Adipose tissue (tissue), 3 donors: ENCODE results near the gene SDF4. TPM values are rescaled to one million over a fixed set of nuclear protein-coding genes. Genes with fewer than 3 reads are reported as not detected.

Experiments
- H3K27ac ChIP-seq: one replicate; pipeline ENCODE4 v1.5.1; 2013; ENCODE audit warnings: low read depth, low read length
- WGBS, 3 donors: extraction: QIAGEN DNeasy Blood & Tissue Kit; methylation state at CpG; one replicate each; pipeline ENCODE4 v1.1.7; 2013; 5-methylcytosine and 5-hydroxymethylcytosine counted together
- polyA plus RNA-seq, 3 donors: library from polyadenylated mRNA; stranded (reverse); fragments of 200-250 nt; gene quantifications; one replicate each; pipeline ENCODE4 v1.2.3, GENCODE V29; 2013
- donor health status: healthy with polysubstance abuse.
- donor health status: Bipolar disorder and iron deficiency.
- donor health status: healthy.

The SDF4 gene
- polyA plus RNA-seq, 3 donors: 93.9 to 148 (median 101) TPM

DNA sequence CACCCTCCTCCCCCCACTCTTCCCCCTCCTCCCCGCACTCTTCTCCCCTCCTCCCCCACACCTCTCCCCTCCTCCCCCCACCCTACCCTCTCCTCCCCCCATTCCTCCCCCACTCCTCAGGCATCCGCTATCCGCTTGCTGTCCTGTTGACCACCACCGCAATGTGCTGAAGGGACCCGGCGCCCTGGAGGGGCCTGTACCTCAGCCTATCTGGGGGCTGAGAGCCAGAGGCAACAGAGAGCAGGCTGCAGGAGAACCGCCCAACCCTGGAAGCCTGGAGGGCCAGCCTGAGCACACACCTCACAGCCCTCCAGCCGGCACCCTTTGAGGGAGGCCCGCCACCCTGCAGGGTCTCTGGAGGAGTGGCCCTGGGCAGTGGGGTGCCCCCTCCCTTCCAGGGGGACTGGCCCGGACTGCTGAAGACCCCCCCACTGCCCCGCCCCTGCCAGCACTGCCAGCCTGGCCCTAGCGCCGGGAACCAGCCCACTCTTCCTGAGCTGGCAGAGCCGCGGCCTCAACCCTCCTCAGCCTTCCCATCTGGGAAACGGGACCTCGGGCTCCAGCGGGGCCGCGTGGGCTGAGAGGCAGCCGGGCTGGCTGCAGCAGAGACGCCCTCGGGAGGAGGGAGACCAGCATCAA is 13.5 kb upstream of the SDF4 start:
- no peak overlapping the region for H3K27ac ChIP-seq
- WGBS, 3 donors: 65 to 85% (median 77%) methylated on average over 18 to 23 of the region's 23 CpGs

DNA sequence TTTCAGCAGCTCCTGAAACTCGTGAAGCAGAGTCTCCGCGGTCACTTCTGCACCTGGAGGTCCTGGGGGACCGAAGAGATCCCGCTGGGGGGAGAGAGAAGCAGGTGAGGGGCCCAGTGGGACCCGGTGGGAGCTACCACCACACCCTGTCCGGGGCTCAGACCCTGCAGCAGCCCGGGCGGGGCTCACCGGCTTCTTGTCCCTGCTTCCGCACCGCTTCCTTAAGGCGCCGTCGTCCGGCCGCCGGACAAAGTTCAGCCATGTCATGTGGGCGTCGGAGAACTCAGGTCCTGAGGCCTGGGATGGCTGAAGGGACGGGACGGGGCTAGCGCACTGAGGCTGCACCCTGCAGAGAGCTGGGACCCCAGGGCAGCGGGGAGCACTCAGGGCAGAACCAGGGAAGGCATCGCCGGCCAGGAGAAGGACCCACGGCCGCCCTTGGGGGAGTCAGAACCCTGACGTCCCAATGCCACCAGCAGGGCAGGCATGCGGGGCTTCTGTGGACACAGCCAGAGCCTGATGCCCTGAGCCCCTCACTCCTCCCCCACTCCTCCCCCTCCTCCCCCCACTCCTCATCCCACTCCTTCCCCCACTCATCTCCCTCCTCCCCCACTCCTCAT is 12.5 kb upstream of the SDF4 start:
- WGBS, 3 donors: 62 to 69% (median 64%) methylated on average over 25 to 30 of the region's 30 CpGs
- H3K27ac ChIP-seq: no peak overlapping the region

DNA sequence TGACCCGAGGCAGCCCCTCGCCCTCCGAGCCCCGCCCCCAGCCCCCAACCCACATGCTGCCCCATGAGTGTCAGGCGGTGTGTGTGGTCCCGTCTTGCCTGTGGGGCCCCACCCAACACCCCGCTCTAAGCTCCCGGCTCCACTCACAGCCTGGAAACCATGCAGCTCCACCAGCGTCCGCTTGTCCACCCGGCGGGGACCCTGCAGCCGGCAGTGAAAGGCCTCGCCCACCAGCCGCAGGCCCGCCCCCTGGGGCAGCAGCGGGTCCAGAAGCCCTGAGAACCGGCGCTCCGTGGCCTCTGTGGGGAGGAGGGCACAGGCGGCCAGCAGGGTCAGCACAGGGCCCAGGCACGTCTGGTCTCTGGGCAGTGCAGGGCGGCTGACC is 12.0 kb upstream of the SDF4 start:
- WGBS, 3 donors: 59 to 74% (median 61%) methylated on average over 19 to 23 of the region's 23 CpGs
- no peak overlapping the region for H3K27ac ChIP-seq

DNA sequence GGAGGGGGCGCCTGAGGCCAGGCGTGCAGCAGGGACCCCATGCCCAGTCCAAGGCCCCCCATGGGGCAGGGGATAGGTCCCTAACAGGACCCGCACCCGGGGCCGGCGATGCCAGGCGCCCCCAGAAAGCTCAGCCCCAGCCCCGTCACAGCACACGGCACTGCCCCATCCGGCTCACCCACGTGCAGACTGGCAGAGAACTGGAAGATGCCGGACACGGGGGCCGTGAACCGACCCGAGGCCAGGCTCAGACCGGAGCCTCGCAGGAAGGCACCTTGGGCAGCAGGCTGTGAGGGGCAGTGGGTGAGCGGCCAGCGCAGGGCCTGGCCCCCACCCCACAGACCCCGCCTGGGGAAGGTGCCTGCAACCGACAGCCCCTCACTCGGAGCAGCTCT is 11.5 kb upstream of the SDF4 start:
- no peak overlapping the region for H3K27ac ChIP-seq
- 90 to 92% (median 91%) methylated on average over 18 to 23 of the region's 23 CpGs for WGBS, 3 donors

DNA sequence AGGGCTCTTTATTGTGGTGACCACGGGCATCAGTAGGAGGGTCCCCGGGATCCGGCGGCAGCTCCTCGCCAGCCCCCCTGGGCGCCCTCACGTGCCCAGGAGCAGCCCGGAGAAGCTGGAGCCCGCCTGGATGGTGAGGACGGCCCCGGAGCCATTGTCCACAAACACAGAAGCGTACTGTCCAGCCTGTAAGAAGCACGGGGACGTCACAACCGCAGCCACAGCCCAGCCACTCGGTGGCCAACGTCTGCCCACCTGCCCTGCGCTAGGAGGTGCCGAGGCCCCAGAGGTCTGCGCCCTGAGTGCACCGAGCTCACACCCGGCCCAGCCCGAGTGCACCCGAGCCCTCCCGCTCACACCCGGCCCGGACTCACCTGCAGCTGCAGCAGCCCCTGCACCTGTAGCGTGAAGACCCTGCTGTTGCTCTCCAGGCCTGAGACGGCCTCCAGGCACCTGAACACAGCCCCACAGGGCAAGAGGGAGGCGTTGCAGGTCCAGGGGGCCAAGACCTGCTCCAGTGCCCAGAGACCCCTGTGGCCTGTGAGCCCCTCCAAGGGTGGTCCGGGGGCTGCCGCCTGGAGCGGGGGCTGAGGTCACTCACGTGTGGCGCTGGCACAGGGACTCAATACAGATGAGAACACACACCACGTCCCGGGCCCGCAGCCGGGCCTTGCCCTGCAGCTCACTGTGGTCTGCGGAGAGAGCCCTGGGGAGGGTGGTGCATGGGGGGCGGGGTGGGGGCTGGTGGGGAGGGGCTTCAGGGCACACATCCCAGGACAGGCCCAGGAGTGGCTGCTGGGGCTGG is 10.9 kb upstream of the SDF4 start:
- WGBS, 3 donors: 86 to 90% (median 89%) methylated on average over 35 to 41 of the region's 41 CpGs
- no peak overlapping the region for H3K27ac ChIP-seq

DNA sequence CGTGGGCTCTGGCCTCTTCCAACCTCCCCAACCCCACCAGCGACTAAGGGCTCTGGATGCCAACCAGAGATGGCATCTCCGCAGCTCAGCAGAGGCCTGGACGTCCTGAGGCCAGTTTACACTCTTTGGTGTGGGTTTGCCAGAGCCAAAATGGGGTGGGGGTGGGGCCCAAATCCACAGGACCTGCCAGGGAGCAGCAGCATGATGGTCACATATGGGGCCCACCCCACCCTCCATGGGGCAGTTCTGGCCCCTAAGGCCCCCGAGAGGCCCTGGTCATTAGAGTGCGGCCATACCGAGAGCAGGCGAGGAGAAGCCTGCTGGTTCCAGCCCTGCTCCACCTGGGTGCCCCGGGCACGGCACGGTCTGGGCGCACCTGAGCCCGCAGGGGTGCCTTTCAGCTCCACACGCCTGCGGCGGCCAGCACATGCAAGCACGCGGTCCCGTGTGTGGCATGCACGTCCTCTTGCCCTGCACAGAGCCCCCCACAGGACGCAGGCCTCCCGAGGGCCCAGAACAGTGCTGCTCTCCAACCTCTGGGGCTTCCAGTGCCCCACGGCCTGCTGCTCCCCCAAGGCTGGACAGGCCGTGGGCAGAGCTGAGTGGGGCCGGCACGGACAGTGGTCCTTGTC is 9.9 kb upstream of the SDF4 start:
- 85 to 90% (median 88%) methylated on average over 25 to 26 of the region's 26 CpGs for WGBS, 3 donors
- H3K27ac ChIP-seq: no peak overlapping the region

DNA sequence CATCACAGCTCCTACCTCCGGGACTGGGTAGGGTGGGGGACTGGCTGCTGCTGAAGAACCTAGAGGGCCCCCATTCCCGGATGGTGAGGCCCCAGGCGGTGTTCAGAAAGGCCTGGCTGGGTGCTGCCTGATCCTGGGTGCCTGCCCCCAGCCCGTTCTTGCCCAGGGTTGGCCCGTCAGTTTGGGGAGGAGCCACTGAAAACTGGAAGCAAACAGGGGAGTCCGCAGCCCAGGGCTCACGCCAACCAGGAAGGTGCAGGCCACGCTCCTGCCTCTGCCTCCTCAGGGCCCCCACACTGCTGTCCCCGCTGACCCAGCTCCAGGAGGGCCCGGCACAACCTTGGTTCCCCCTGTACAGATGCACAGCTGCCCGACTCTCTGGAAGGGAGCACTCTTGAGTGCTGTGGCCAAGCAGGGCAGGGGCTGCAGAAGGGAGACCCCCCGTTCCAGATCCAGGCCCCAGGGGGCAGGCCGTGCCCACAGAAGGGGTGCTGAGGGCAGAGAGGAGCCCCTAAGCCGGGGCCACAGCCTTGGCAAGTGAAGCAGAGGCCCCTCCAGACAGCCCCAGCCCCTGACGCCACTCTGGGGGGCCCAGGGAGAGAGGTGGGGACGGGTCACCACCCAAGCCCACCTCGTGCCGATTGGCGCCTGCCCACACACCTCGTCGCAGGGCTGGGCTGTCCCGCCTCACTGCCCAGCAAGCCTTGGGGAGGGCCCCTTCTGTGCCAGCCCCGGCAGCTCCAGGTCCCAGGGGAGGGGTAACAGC is 9.2 kb upstream of the SDF4 start:
- 55 to 62% (median 60%) methylated on average over 21 to 23 of the region's 23 CpGs for WGBS, 3 donors
- no peak overlapping the region for H3K27ac ChIP-seq

DNA sequence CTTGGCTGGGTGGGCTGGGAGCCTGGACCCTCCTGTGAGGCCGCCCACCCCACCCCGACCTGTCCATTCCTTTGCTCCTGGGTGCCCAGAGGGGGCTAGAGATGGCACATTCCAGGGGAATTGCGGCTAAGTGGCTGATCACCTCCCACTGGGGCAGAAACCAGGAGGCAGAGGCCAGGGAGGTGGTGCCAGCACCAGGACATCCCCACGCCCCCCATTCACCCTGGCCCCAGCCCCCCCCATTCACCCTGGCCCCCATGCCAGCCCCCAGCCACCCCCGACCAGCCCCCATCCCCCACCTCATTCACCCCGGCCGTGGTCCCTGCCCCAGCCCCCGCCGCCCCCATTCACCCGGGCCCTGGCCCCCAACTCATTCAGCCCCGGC is 8.5 kb upstream of the SDF4 start:
- 59 to 68% (median 59%) methylated on average over 5 to 11 of the region's 11 CpGs for WGBS, 3 donors
- no peak overlapping the region for H3K27ac ChIP-seq

DNA sequence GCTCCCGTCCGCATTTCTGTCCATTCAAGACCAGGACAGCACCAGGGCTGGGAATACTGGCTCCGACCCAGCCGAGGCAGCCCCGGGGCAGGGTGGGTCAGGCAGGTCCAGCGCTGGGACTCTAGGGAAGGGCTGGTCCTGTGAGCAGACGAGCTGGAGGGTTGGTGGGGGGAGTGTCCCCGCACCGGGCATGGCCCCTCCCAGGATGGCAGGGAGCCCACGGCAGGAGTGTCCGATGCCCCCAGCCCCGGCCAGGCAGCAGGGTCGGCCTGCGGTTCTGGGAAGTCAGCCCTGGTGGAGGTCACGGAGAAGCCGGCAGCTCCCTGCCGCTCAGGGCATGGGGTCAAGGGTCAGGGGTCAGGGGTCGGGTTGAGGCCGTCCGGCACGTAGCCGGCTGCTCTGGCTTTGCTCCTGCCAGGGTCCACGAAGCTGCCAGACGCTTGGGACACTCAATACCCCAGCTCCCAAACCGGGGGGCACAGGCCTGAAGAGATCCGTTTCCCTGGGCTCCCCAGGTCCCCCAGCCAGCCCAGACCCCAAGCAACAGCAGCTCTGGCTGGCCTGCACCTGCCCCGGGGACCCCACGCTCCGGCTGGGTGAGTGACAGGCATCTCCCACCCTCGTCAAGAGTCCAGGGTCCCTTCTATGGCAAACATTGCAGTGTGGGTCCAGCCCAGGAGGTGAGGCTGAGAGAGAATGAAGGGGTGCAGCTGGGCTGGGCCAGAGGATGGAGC is 8.0 kb upstream of the SDF4 start:
- no peak overlapping the region for H3K27ac ChIP-seq
- WGBS, 3 donors: 32 to 39% (median 32%) methylated on average over 30 of the region's 30 CpGs

DNA sequence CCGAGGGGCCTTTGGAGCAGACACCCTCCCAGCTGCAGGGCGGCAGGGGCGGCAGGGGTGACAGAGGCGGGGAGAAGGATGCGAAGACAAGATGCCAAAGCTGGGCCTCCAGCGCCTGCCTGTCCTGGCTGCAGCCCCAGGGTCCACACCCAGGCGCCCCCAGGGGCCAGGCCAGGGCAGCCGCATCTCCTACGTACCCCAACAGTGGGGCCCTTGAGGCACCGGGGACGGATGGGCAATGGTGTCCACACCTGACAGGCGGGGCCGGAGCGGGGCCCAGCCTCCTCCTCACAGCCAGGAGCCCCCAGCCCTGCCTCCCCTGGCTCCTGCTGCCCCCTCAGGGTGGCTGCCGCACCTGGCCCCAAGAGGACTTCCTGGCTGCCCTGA is 7.4 kb upstream of the SDF4 start:
- WGBS, 3 donors: 55 to 65% (median 63%) methylated on average over 14 to 15 of the region's 15 CpGs
- H3K27ac ChIP-seq: no peak overlapping the region

DNA sequence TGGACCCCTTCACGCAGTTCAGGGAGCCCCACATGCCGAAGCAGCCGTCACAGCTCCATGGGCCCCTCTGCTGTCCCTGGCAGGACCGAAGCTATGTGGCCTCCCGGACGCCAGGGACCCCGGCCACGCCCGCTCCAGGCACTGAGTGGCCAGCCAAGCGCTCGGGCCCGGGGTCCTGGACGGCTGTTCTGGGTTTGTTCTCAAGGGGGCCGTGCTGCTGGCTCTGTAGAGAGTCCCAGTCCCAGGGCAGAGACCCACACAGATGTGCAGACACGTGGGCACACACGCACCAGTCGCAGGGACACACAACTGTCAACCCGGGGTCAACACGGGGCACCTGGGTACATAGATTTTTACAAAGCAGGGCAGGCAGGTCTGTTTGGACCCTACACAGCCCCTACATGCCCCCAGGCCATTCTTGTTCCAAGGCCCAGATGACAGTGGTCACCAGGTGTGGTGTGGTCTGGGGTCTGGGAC is 6.9 kb upstream of the SDF4 start:
- WGBS, 3 donors: 62 to 73% (median 68%) methylated on average over 15 to 19 of the region's 19 CpGs

DNA sequence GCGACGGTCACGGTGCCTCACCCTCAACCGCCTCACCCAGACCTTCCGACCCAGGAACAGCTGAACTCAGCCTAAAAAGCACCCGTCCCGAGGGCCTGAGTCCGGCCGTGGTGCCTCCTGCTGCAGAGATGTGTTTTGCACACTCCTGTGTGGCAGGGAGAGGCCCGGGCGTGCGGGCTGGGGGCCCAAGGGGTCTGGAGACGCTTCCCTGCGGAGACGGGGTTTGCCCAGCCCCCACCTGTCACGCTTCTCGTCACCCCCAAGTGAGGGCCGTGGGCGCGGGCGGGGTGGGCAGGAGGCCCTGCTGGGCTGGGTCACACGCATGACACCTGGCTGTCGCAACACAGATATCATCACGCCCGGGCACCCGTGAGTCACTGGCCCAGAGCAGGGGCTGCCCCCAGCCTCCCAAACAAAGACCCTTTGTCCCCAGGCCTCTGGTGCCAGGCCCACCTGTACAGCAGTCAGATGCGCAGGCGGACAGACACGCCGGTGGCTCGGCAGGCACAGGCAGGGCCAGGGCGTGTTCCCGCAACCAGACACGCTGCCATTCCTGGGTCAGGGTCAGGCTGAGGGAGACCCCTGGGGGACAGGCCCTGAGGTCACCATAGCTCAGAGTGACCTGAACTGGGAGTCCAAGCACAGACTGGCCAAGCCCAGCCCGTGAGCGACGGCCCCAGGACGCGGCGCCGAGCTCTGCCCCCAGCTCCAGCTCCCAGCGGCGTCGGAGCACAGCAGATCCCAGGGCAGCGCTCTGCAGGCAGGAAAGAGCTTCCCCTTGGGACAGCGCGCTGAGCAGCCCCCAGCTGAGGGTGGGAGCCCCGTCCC is 6.3 kb upstream of the SDF4 start:
- no peak overlapping the region for H3K27ac ChIP-seq

More for the DNA sequence above, 6.9 kb upstream of the SDF4 start:
- no peak overlapping the region for H3K27ac ChIP-seq

DNA sequence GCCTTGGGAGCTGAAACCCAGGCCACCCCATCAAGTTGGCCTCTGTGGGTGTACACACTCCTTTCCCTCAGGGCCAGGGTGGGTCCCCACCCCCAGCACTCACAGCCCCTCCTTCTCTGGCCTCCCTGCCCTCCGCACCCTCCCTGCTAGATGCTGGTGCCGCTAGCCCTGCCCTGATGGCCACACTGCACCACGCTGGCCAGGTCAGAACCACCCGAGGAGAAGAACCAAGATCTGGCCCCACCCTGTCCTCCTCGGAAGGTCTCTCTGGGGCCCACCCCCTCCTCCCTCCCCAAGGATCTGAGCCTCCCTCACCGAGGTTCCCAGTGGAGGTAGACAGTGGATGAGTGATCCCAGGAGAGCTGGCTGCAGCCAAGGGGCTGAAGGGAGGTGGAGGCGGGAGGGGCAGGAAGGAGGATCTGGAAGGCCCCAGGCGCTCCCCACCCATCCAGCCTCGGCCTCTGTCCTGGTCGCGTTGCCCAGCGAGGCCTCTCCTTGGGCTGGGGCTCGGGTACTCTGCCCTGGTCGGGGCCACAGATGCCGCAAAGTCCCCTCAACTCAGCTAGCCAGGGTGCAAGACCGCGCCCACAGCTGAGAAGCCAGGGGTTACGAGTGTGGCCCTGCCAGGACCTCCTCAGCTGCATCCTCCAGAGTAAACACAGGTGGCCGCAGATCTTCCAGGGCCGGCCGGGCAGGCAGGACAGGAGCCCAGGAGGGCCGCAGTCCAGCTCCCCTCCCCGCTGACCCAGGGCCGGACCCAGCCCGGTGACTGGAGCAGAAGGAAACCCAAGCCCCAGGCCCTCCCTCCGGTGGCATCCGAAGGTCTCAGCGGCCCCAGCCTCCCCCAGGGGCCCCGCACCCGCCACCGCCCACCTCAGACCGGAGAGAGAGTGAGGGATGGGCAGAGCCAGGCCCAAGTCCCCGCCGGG is 5.4 kb upstream of the SDF4 start:
- WGBS, 3 donors: 29 to 37% (median 33%) methylated on average over 27 to 34 of the region's 34 CpGs
- no peak overlapping the region for H3K27ac ChIP-seq

More for the DNA sequence above, 6.3 kb upstream of the SDF4 start:
- whole genome bisulfite sequencing, 3 donors: 37 to 55% (median 50%) methylated on average over 44 to 48 of the region's 48 CpGs

DNA sequence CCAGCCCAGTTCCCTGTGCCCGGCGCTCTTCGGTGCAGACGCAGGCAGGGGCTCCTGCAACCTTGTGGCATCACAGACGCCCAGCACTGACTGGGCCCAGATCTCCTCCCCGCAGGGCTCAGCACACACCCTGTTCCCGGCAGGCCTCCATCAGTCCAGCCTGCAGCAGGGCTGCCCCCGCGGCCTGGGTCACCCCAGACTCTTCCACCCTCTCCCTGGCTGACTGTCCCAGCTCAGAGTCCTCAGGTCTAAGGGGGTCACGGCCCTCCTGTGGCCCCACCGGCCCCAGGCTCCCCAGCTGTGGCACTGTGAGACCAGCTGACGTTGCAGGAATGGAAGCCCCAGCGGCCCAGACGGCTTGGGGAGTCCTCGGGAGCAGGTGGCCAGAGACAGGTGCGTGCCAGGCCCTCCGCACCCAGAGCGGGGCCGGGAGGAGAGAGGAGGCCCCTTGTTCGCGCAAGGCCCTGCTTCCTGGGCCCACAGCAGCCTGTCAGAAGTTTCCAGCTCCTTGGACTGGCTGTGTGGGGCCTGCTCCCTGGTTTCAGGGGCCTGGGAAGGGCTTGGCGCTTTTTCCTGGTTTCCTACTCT is 4.5 kb upstream of the SDF4 start:
- WGBS, 3 donors: 71 to 80% (median 74%) methylated on average over 19 to 22 of the region's 22 CpGs
- H3K27ac ChIP-seq: no peak overlapping the region

DNA sequence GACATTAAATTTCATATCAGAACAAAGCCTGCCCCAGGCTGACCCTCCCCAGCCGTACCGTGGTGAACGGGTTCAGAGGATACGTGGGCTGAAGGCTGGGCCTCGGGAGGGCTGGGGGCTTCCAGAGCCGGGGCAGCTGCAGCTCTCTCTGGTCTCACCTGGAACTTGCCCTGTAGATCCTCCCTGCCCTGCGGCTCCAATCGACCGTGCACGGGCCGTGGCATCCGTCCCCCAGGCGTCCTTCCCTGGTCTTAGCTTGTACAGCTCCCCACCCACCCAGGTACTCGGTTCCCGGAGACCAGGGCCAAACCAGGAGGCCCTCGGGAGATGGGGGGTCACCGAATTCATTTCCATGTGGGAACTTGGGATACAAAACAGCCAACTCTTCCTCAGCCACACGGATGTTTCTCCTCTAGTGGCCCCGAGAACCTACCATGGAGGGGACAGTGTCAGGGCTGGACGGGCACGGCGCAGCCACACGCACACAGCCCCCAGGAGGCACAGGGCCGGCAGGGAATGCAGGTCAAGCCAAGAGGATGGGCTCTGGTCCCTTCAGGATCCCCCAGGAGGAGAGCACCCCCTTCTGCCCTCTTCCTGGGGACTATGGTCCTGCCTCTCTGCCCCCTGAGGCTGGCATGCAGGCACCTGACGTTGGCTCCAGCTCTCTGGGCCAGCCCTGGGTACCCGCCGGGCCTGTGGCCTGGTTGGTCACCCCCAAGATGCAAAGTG is 3.4 kb upstream of the SDF4 start:
- 86 to 91% (median 91%) methylated on average over 27 of the region's 27 CpGs for WGBS, 3 donors
- H3K27ac ChIP-seq: no peak overlapping the region
